OCI-LY7 (cell line): Measurements from ENCODE around the gene LCAT. TPM values are rescaled to one million over a fixed set of nuclear protein-coding genes. Genes with fewer than 3 reads are reported as not detected.

Source experiments
- BruUV-seq: library from RNA; stranded (reverse); fragments of 400-500 nt; replicated peaks from 2 replicates; lab custom pipeline; 2021; lab: Mats Ljungman, UMichigan
- CTCF ChIA-PET: fragments of 300-600 bp; sonication (Branson Sonifier 250); formaldehyde crosslinking; loops from one replicate; lab custom pipeline; 2022; ENCODE audit warnings: antibody characterized with exemption; ENCODE audit not compliant: unreplicated experiment; lab: Charles Lee
- POLR2A ChIA-PET: fragments of 300-600 bp; sonication (Branson Sonifier 250); formaldehyde crosslinking; loops from one replicate; lab custom pipeline; 2022; ENCODE audit warnings: antibody characterized with exemption; lab: Charles Lee
- DNase-seq: peaks from one replicate; pipeline ENCODE4 v3.0.0-alpha.2; 2015; ENCODE audit warnings: low spot score
- H2AFZ ChIP-seq: fragments of 200-600 bp; sonication (generic), shearing (Covaris generic); 2 replicates; pipeline ENCODE4 v1.6.1; 2014; ENCODE audit warnings: mild to moderate bottlenecking, antibody characterized with exemption, low read length, moderate library complexity
- H3K27ac ChIP-seq: fragments of 200-600 bp; sonication (generic); 2 replicates; pipeline ENCODE4 v1.5.1; 2014; ENCODE audit warnings: mixed run types, low read depth, mild to moderate bottlenecking, moderate library complexity, low read length, inconsistent platforms; ENCODE audit not compliant: poor library complexity, severe bottlenecking
- H3K36me3 ChIP-seq: fragments of 200-600 bp; sonication (generic); 2 replicates; pipeline ENCODE4 v1.6.1; 2014; ENCODE audit warnings: mild to moderate bottlenecking, antibody characterized with exemption, low read length, moderate library complexity, mixed read lengths; ENCODE audit not compliant: insufficient read depth
- H3K4me1 ChIP-seq: fragments of 200-600 bp; sonication (generic); 2 replicates; pipeline ENCODE4 v1.5.1; 2014; ENCODE audit warnings: mild to moderate bottlenecking, low read length; ENCODE audit not compliant: insufficient read depth, poor library complexity, severe bottlenecking
- H3K4me2 ChIP-seq: fragments of 200-600 bp; sonication (generic); 2 replicates; pipeline ENCODE4 v1.6.1; 2014; ENCODE audit warnings: mild to moderate bottlenecking, low read length
- H3K4me3 ChIP-seq: fragments of 200-600 bp; sonication (generic); 2 replicates; pipeline ENCODE4 v1.5.1; 2014; ENCODE audit warnings: mild to moderate bottlenecking, low read depth, low read length; ENCODE audit not compliant: poor library complexity, severe bottlenecking
- H3K79me2 ChIP-seq: fragments of 200-600 bp; sonication (generic); 2 replicates; pipeline ENCODE4 v1.6.1; 2016; ENCODE audit warnings: low read depth, mild to moderate bottlenecking, low read length, moderate library complexity, mixed read lengths; ENCODE audit not compliant: insufficient read depth
- H3K9me2 ChIP-seq: fragments of 200-600 bp; sonication (generic); 2 replicates; pipeline ENCODE4 v1.6.1; 2016; ENCODE audit warnings: mild to moderate bottlenecking, low read length, mixed read lengths; ENCODE audit not compliant: insufficient read depth
- H3K9me3 ChIP-seq: fragments of 200-600 bp; sonication (generic); 2 replicates; pipeline ENCODE4 v1.6.1; 2014; ENCODE audit warnings: mild to moderate bottlenecking, mixed run types, low read length, mixed read lengths
- H4K20me1 ChIP-seq: fragments of 200-600 bp; sonication (generic); 2 replicates; pipeline ENCODE4 v1.6.1; 2014; ENCODE audit warnings: mild to moderate bottlenecking, antibody characterized with exemption, low read length, moderate library complexity, mixed read lengths; ENCODE audit not compliant: insufficient read depth
- EZH2phosphoT487 ChIP-seq: fragments of 200-600 bp; sonication (generic); IDR thresholded peaks from 2 replicates; pipeline ENCODE4 v1.6.1; 2018; ENCODE audit warnings: low read depth, borderline replicate concordance, mild to moderate bottlenecking, mixed run types, antibody characterized with exemption, low read length, moderate library complexity, mixed read lengths
- intact Hi-C: fragments of 100-400 bp; cut with micrococcal nuclease; formaldehyde crosslinking; loops from one replicate; pipeline ENCODE4 v1.10.0; 2022; ENCODE audit not compliant: unreplicated experiment
- total RNA-seq, 2 experiments: library from RNA; depleted of rRNA in 1 of 2; stranded (reverse); fragments of >200 nt in 1 of 2; shearing (Covaris generic) in 1 of 2; gene quantifications; 2 replicates each; pipeline ENCODE4 v1.2.3, GENCODE V29; 2014 to 2022
- TF ChIP-seq, protein P1 (sequence below): fragments of 200-600 bp; sonication (generic); conservative IDR thresholded peaks from 2 replicates; pipeline ENCODE4 v1.5.1; 2014; ENCODE audit warnings: mild to moderate bottlenecking, antibody characterized with exemption, low read length, moderate library complexity, mixed read lengths

Gene LCAT
- total RNA-seq, 2 experiments from 2014 or later, result 4.4 to 9.8 TPM

DNA sequence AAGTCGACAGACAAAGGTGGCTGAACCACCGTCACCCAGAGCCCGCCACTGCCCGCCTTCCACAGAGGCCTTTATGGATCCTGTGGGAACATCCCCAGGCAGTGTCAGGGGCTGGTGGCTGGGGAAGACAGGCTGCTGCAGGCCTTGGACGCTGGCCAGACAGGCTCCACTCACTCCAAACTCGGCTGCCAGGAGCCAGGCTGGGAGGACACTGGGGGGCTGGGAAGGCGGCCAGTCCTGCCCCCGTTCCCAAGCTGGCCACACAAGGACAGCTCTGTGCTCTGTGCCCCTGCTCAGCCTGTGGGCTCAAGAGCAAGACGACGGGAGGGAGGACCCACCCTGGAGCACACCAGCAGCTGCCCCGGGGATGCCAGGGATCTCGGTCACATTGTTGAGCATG, 7.6 kb upstream of the LCAT start:
- Histone ChIP-seq H2AFZ (no peak overlapping the region), H3K4me1 (no peaks in the 10 kb centered on the region), H3K4me2 (no peak overlapping the region), H3K36me3 (no peaks in the 10 kb centered on the region), H4K20me1 (no peaks in the 10 kb centered on the region), H3K79me2 (no peaks in the 10 kb centered on the region), H3K9me3 (no peaks in the 10 kb centered on the region), H3K4me3 (no peak overlapping the region), H3K9me2 (no peaks in the 10 kb centered on the region), H3K27ac (no peak overlapping the region)
- CTCF ChIA-PET, result no interaction called here
- TF ChIP-seq, protein P1, sequence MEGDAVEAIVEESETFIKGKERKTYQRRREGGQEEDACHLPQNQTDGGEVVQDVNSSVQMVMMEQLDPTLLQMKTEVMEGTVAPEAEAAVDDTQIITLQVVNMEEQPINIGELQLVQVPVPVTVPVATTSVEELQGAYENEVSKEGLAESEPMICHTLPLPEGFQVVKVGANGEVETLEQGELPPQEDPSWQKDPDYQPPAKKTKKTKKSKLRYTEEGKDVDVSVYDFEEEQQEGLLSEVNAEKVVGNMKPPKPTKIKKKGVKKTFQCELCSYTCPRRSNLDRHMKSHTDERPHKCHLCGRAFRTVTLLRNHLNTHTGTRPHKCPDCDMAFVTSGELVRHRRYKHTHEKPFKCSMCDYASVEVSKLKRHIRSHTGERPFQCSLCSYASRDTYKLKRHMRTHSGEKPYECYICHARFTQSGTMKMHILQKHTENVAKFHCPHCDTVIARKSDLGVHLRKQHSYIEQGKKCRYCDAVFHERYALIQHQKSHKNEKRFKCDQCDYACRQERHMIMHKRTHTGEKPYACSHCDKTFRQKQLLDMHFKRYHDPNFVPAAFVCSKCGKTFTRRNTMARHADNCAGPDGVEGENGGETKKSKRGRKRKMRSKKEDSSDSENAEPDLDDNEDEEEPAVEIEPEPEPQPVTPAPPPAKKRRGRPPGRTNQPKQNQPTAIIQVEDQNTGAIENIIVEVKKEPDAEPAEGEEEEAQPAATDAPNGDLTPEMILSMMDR, result no peak
- TF ChIP-seq EZH2phosphoT487, result no peak
- DNase-seq, result no peak
- POLR2A ChIA-PET, result no interaction called here
- intact Hi-C loops, result no loop called here
- BruUV-seq, result no TSS peak

DNA sequence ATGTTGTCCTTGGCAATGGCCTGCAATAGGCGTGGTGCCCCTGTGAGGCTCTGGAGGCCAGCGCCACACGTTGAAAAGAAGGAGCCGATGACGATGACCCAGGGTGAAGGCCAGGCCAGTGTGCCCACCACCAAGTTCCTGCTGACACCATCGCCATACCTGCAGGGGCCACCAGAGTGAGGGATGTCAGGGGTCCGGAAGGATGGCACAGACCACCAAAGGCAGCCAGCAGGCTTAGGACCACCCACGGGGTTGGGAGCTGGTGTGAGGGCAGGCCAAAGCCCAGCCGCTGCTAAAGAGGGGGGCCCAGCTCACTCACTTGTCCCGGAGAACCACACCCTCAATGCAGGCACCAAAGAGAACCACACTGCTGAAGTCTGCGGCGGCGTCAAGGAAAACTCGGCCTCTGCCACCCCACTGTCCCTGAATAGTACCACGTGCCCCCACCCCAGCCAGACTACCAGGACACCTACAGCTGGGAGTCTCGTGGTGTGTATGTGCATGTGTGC, 6.5 kb upstream of the LCAT start:
- ChIA-PET POLR2A (no interaction called here), CTCF (no interaction called here)
- H3K4me1 ChIP-seq, result no peaks in the 10 kb centered on the region
- H3K36me3 ChIP-seq, result no peaks in the 10 kb centered on the region
- H2AFZ ChIP-seq, result no peak overlapping the region
- H3K4me3 ChIP-seq, result no peak overlapping the region
- no TSS peak for BruUV-seq
- DNase-seq, result no peak
- H3K27ac ChIP-seq, result no peak overlapping the region
- TF ChIP-seq EZH2phosphoT487, result no peak
- TF ChIP-seq, protein P1, result no peak
- no peaks in the 10 kb centered on the region for H3K9me3 ChIP-seq
- no peaks in the 10 kb centered on the region for H3K79me2 ChIP-seq
- intact Hi-C loops, result no loop called here
- no peak overlapping the region for H3K4me2 ChIP-seq
- H4K20me1 ChIP-seq, result no peaks in the 10 kb centered on the region
- no peaks in the 10 kb centered on the region for H3K9me2 ChIP-seq

DNA sequence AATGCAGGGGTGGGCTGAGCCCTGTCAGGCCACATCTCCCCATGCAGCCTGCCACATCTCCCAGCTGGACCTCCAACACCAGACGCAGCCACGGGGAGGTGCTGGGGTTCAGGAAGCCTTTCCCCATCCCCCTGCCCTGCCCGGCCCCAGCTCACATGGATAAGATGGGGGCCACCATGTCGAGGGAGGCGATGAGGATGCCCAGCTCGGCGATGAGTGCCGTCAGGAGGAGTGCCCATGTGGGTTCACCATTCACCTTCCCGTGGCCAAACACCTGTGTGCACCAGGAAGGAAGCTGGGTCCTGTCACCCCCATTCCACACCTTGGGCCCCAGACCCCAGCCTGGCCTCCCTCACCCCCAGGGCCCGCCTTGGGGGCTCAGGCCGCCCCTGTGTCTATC, 5.7 kb upstream of the LCAT start:
- Histone ChIP-seq H3K36me3 (no peaks in the 10 kb centered on the region), H3K4me2 (no peak overlapping the region), H3K27ac (no peak overlapping the region), H2AFZ (no peak overlapping the region), H3K4me1 (no peaks in the 10 kb centered on the region), H3K9me3 (no peaks in the 10 kb centered on the region), H3K9me2 (no peaks in the 10 kb centered on the region), H3K4me3 (no peak overlapping the region), H4K20me1 (no peaks in the 10 kb centered on the region), H3K79me2 (no peaks in the 10 kb centered on the region)
- no TSS peak for BruUV-seq
- ChIA-PET POLR2A (interaction anchor here (0.5 kb wide), 1 partner anchor 12 kb away, joined by 4 read pairs; no protein-coding TSS in a partner anchor), CTCF (no interaction called here)
- TF ChIP-seq EZH2phosphoT487, result no peak
- TF ChIP-seq, protein P1, result 0 out of 2 replicates have a peak, but pooled peaks have one; percentile 10
- intact Hi-C loops, result no loop called here
- no peak for DNase-seq
